Thoracic aorta (tissue), 2 donors: Measurements from ENCODE around the gene SCRN1. TPM values are rescaled to one million over a fixed set of nuclear protein-coding genes. Genes with fewer than 3 reads are reported as not detected.

Source experiments
- ATAC-seq: fragments of 150-250 bp; one replicate; pipeline ENCODE4 v1.8.0; 2017; ENCODE audit warnings: low read depth; ENCODE audit not compliant: insufficient number of reproducible peaks, low FRiP score
- DNase-seq: peaks from one replicate; pipeline ENCODE4 v3.0.0-alpha.2; 2020; ENCODE audit warnings: low spot score
- H3K27ac ChIP-seq, 2 donors: fragments of 200-600 bp; sonication (generic); 1 replicate in 1 of 2; 2 replicates in 1 of 2; pipeline ENCODE4 v1.5.1; 2016; ENCODE audit warnings: mild to moderate bottlenecking in 2 of 2, moderate library complexity in 2 of 2
- H3K27me3 ChIP-seq: fragments of 200-600 bp; sonication (generic); replicated peaks from 2 replicates; pipeline ENCODE4 v1.6.0; 2016; ENCODE audit warnings: mild to moderate bottlenecking; ENCODE audit not compliant: insufficient read depth
- H3K36me3 ChIP-seq: fragments of 200-600 bp; sonication (generic); one replicate; pipeline ENCODE4 v1.5.1; 2016
- H3K4me1 ChIP-seq, 2 donors: fragments of 200-600 bp; sonication (generic); 1 replicate in 1 of 2; 2 replicates in 1 of 2; pipeline versions ENCODE4 v1.5.1 to v1.6.0; 2016; ENCODE audit warnings: low read depth in 2 of 2, mild to moderate bottlenecking in 1 of 2; ENCODE audit not compliant: control insufficient read depth in 1 of 2
- H3K4me3 ChIP-seq: fragments of 200-600 bp; sonication (generic); 2 replicates; pipeline ENCODE4 v1.5.1; 2016; ENCODE audit warnings: mild to moderate bottlenecking
- H3K9me3 ChIP-seq: fragments of 200-600 bp; sonication (generic); 2 replicates; pipeline ENCODE4 v1.5.1; 2016
- total RNA-seq, 2 donors: library from RNA; depleted of rRNA; stranded (reverse); fragments of >200 nt; gene quantifications; one replicate each; pipeline versions ENCODE4 v1.1.0 to v1.2.3, GENCODE V29; 2016
- TF ChIP-seq, protein P1 (sequence below): fragments of 200-600 bp; sonication (generic); IDR thresholded peaks from one replicate; pipeline ENCODE4 v1.5.1; 2019; ENCODE audit warnings: antibody characterized with exemption

Gene SCRN1
- total RNA-seq, 2 donors from 2014 or later = 58.1 to 75.3 TPM

DNA sequence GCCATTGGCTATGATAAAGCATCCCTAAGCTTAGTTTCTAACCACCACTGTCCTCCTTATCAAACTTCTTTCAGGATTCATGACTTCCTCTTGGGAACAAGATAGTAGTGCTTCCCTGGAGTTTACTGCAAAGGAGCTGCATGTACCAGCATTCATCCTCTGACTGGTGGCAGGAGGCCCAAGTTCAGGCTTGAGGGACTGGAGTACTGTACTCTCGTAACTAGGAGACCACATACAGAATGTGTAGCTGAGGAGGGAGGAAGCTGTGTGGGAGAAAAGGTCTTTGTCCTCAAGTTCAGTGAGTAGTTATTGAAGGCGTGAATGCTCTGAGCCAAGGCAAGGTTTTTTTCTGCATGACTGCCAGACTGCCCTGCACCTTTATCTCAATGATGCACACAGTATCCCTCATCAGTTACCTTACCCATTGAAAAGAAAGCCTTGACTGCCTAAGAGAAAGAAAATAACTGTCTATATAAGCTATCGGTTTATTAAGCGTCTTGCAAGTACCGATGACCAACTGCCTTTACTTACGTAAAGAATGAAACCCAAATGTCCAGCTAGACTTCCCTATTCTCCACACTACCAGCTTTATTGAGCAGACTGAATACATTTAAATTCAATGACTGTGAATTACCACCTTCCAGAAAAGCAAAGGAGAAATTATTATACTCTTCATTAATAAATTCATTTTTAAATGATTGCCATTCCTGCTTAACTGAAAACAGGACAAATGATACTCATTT lies 12.8 kb downstream of the SCRN1 start:
- Histone ChIP-seq H3K36me3 (no peaks in the 10 kb centered on the region), H3K27ac (no peak overlapping the region), H3K9me3 (no peaks in the 10 kb centered on the region), H3K27me3 (no peaks in the 10 kb centered on the region), H3K4me1 (no peaks in the 10 kb centered on the region), H3K4me3 (no peak overlapping the region)
- ATAC-seq (no peak), DNase-seq (no peak)
- TF ChIP-seq, protein P1, sequence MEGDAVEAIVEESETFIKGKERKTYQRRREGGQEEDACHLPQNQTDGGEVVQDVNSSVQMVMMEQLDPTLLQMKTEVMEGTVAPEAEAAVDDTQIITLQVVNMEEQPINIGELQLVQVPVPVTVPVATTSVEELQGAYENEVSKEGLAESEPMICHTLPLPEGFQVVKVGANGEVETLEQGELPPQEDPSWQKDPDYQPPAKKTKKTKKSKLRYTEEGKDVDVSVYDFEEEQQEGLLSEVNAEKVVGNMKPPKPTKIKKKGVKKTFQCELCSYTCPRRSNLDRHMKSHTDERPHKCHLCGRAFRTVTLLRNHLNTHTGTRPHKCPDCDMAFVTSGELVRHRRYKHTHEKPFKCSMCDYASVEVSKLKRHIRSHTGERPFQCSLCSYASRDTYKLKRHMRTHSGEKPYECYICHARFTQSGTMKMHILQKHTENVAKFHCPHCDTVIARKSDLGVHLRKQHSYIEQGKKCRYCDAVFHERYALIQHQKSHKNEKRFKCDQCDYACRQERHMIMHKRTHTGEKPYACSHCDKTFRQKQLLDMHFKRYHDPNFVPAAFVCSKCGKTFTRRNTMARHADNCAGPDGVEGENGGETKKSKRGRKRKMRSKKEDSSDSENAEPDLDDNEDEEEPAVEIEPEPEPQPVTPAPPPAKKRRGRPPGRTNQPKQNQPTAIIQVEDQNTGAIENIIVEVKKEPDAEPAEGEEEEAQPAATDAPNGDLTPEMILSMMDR = no peak

DNA sequence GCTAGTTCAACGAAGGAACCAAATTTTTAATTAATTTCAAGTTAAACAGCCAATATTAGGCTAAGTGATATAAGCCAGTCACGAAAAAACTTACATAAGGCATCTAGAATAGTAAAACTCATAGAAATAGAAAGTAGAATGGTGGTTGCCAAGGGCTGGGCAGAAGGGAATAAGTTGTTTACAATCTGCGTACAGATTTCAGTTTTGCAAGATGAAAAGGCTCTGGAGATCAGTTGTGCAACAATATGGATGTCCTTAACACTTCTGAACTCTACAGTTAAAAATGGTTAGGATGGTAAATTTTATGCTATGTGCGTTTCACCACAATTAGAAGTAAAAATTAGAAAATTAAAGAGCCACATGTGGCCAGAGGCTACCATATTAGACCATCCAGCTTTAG lies 13.3 kb downstream of the SCRN1 start:
- Histone ChIP-seq H3K27me3 (no peaks in the 10 kb centered on the region), H3K27ac (no peak overlapping the region), H3K36me3 (no peaks in the 10 kb centered on the region), H3K4me1 (no peaks in the 10 kb centered on the region), H3K4me3 (no peak overlapping the region), H3K9me3 (no peaks in the 10 kb centered on the region)
- TF ChIP-seq, protein P1 = no peak
- DNase-seq = no peak
- no peak for ATAC-seq

DNA sequence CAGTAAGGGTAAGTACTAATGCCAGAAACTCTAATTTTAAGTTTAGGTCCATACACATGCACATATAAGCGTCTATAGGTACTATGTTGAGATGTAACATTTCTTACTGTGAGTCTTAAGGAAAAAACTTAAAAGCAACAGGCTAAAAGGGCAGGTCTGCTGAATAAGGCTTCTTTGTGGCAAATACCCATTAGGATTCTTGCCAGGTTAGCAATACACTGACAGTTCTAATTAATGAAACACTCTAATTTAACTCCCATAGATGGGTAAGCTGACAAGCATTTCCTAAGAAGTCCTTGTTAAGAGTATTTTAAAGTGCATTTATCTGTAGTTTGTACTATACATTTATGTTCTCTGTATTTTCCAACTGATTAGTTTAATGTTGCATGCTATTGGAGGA lies 14.0 kb downstream of the SCRN1 start:
- ATAC-seq (no peak), DNase-seq (no peak)
- TF ChIP-seq, protein P1 = no peak
- no peak overlapping the region for H3K4me3 ChIP-seq
- no peak overlapping the region for H3K27ac ChIP-seq
- no peaks in the 10 kb centered on the region for H3K27me3 ChIP-seq
- H3K36me3 ChIP-seq = no peaks in the 10 kb centered on the region
- no peaks in the 10 kb centered on the region for H3K4me1 ChIP-seq
- no peaks in the 10 kb centered on the region for H3K9me3 ChIP-seq

DNA sequence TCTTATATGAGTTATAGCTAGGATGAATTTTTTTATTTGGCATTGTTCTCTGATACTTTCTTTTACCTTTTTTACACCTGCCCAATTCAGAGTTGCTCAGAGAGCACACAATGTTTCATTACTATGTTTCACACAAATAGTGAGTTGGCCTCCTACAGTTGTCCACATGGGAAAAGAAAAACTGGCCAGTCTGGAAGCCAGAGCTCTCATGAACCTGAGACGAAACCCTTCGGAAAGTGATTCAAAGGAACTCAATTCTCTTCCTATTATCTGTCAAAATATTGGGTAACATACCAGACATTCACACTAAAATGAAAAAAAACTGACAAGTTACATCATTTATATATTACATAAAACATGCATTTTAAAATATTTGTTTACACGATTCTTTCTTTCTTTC lies 15.3 kb downstream of the SCRN1 start:
- Histone ChIP-seq H3K9me3 (no peaks in the 10 kb centered on the region), H3K27ac (no peak overlapping the region), H3K36me3 (no peaks in the 10 kb centered on the region), H3K27me3 (no peaks in the 10 kb centered on the region), H3K4me3 (no peak overlapping the region), H3K4me1 (no peaks in the 10 kb centered on the region)
- TF ChIP-seq, protein P1 = no peak
- ATAC-seq (no peak), DNase-seq (no peak)

DNA sequence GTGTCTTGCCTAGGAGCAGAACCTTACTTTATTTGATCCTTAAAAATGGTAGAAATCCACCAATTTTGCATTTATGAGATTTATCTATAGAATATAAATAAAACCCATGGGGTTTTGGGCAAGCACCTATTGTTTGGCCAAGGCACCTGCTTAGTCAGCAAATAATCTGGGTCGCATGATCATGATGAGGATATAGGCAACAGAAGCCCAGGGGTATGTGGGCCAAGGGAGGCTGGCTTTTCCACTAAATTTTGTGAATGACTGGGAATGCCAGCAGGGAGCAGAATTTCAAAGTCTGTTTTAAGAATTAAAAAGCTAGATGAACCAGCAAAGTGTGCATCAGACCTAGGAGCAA lies 17.3 kb downstream of the SCRN1 start:
- Histone ChIP-seq H3K4me3 (no peak overlapping the region), H3K27me3 (no peaks in the 10 kb centered on the region), H3K36me3 (no peaks in the 10 kb centered on the region), H3K9me3 (no peaks in the 10 kb centered on the region), H3K4me1 (no peaks in the 10 kb centered on the region), H3K27ac (no peak overlapping the region)
- ATAC-seq = no peak
- no peak for DNase-seq
- TF ChIP-seq, protein P1 = no peak
